Activated CD4-positive, alpha-beta T cell treated with anti-CD3 and anti-CD28 coated beads, Interleukin-2, amount 10 ng/mL, durations not matched to agents 24 days and 14 days (primary cell): ENCODE data around the gene PTCH1. TPM values are rescaled to one million over a fixed set of nuclear protein-coding genes. Genes with fewer than 3 reads are reported as not detected.

ENCODE experiments used
- DNase-seq: peaks from one replicate; pipeline ENCODE4 v3.0.0; 2022
- H3K27ac Mint-ChIP-seq: one replicate; pipeline ENCODE4 v1.8.0; 2022; ENCODE audit warnings: mild to moderate bottlenecking, mixed read lengths
- H3K27me3 Mint-ChIP-seq: one replicate; pipeline ENCODE4 v1.8.0; 2022; ENCODE audit warnings: mixed read lengths
- H3K36me3 Mint-ChIP-seq: one replicate; pipeline ENCODE4 v1.8.0; 2022; ENCODE audit warnings: low read depth, mild to moderate bottlenecking, mixed read lengths
- H3K4me1 Mint-ChIP-seq: one replicate; pipeline ENCODE4 v1.8.0; 2021; ENCODE audit warnings: mixed read lengths
- H3K4me3 Mint-ChIP-seq: one replicate; pipeline ENCODE4 v1.8.0; 2022; ENCODE audit warnings: mild to moderate bottlenecking, moderate library complexity, mixed read lengths
- H3K9me3 Mint-ChIP-seq: one replicate; pipeline ENCODE4 v1.8.0; 2021; ENCODE audit warnings: mixed read lengths
- intact Hi-C: fragments of 100-400 bp; cut with micrococcal nuclease; formaldehyde crosslinking; loops from one replicate; pipeline ENCODE4 v1.15.1; 2023
- total RNA-seq: library from RNA; stranded (reverse); gene quantifications from 2 replicates; pipeline ENCODE4 v1.2.3, GENCODE V29; 2022

The PTCH1 gene
- total RNA-seq, 1 donor from 2014 or later: 4.2 TPM

DNA sequence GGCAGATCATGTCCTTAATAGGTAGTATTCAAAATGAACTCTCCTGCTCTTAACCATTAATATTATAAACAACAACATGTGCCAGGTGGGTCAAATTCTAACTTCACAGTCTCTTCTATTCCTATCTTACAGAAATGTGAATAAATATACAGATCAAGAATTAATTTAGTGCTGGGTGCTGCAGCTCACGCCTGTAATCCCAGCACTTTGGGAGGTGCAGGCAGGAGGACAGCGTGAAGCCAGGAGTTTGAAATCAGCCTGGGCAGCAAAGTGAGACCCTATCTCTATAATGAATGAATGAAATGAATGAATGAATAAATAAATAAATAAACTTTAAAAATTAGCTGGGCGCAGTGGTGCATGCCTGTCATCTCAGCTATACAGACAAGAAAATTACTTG lies 34.1 kb downstream of the PTCH1 start:
- Mint-ChIP-seq H3K9me3 (no peaks in the 10 kb centered on the region), H3K27ac (no peak overlapping the region), H3K4me1 (peaks cover 5% of the 10 kb centered on the region), H3K36me3 (peaks cover 1% of the 10 kb centered on the region), H3K27me3 (peaks cover 23% of the 10 kb centered on the region), H3K4me3 (no peak overlapping the region)
- intact Hi-C loops: no loop called here
- DNase-seq: no peak

DNA sequence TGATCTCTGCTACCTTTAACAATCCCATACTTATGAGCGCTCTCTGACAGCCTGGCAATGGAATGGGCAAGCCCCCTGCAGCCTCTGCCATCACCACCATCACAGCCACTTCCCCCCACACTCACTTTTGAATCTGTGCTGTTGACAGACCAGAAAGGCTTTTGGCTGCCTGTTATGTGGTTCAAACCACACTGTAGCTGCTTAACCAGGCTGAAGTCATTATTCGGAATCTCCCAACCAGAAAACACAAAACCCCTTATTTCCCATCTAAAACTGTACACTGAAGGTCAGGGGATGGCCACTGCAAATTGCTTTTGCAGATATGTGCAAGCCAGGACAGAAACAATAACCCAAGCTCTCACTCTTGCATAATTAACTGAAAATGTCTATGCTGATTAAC lies 35.8 kb downstream of the PTCH1 start:
- Mint-ChIP-seq H3K4me3 (no peak overlapping the region), H3K36me3 (peaks cover 1% of the 10 kb centered on the region), H3K27ac (no peak overlapping the region), H3K4me1 (peaks cover 5% of the 10 kb centered on the region), H3K9me3 (no peaks in the 10 kb centered on the region), H3K27me3 (peaks cover 22% of the 10 kb centered on the region)
- no peak for DNase-seq
- intact Hi-C loops: no loop called here

DNA sequence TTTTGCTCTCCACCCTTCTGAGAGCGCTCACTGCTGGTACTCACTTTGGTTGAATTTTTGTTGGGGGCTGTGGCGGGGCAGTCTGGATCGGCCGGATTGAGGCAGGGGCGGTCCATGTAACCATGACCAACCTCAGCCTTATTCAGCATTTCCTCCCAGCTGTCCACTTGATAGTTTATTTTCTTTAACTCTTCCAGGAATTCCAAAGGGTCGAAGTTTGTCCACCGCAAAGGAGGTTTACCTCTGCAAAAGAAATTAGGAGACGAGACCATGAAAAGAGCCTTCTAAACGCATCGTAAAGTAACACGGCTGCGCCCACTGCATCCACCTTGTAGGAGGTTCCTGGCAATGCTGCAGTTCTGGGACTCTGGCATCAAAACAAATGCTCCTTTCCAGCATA lies 36.4 kb downstream of the PTCH1 start:
- Mint-ChIP-seq H3K27me3 (peaks cover 22% of the 10 kb centered on the region), H3K4me3 (no peak overlapping the region), H3K9me3 (no peaks in the 10 kb centered on the region), H3K27ac (no peak overlapping the region), H3K4me1 (peaks cover 5% of the 10 kb centered on the region), H3K36me3 (peaks cover 1% of the 10 kb centered on the region)
- no peak for DNase-seq
- intact Hi-C loops: no loop called here

DNA sequence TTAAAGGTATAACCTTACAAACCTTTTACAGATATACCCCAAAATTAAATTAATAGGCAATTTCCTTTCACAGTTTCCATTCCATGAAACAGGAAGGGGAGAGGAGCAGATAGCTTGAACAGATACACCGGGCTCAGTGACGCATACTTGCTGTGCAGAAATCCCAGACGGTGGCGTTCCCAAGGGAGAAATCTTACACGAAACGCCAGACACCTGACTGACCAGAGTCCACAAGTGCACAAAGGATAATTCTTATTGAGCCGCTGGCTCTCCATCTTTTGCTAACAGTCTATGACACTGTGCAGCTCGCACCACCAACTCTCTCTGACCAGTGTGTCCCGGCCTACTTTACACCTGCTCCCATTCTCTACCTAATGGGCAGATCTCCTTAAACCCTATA lies 37.4 kb downstream of the PTCH1 start:
- DNase-seq: no peak
- intact Hi-C loops: no loop called here
- Mint-ChIP-seq H3K27me3 (peaks cover 20% of the 10 kb centered on the region), H3K4me1 (peaks cover 5% of the 10 kb centered on the region), H3K27ac (no peak overlapping the region), H3K4me3 (no peak overlapping the region), H3K9me3 (no peaks in the 10 kb centered on the region), H3K36me3 (peaks cover 1% of the 10 kb centered on the region)

DNA sequence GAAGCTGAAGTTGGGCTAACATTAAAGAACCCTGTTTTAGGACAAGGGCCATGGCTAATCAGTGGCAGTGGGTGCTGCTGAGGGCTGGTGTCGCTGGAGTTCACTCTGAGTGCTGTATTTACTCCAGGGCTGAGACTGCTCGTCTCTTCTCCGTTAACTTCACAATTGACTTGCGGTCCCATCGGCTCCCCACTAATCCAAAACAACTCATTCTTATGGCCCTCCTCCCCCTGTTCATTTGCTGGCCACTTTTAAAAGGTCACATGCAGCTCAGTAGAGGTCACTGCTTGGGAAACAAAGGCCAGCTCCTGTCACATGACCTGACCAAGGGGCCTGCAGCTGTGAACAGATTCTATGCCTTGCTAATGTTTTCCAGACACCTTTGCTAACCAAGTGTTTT lies 38.4 kb downstream of the PTCH1 start:
- Mint-ChIP-seq H3K4me1 (peaks cover 5% of the 10 kb centered on the region), H3K9me3 (no peaks in the 10 kb centered on the region), H3K36me3 (peaks cover 1% of the 10 kb centered on the region), H3K27me3 (peaks cover 18% of the 10 kb centered on the region), H3K27ac (no peak overlapping the region), H3K4me3 (no peak overlapping the region)
- intact Hi-C loops: no loop called here
- no peak for DNase-seq

DNA sequence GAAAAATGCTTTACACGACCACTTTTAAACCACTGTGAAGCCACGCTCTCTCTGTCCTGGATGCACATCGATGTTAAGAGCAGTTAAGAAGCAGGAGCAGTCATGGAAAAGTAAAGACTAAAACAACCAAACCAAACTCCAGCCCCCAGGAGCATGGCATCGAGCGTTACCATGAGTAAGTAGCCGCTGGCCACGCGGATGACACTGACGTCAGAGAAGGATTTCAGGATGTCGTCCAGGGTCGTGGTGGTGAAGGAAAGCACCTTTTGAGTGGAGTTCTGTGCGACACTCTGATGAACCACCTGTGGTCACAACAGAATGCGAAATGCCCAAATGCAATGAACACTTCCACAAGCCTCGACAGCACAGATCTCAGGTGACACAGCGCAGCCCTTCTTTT lies 38.9 kb downstream of the PTCH1 start:
- Mint-ChIP-seq H3K4me3 (no peak overlapping the region), H3K27me3 (peaks cover 18% of the 10 kb centered on the region), H3K27ac (no peak overlapping the region), H3K4me1 (peaks cover 5% of the 10 kb centered on the region), H3K36me3 (peaks cover 1% of the 10 kb centered on the region), H3K9me3 (no peaks in the 10 kb centered on the region)
- intact Hi-C loops: no loop called here
- no peak for DNase-seq

DNA sequence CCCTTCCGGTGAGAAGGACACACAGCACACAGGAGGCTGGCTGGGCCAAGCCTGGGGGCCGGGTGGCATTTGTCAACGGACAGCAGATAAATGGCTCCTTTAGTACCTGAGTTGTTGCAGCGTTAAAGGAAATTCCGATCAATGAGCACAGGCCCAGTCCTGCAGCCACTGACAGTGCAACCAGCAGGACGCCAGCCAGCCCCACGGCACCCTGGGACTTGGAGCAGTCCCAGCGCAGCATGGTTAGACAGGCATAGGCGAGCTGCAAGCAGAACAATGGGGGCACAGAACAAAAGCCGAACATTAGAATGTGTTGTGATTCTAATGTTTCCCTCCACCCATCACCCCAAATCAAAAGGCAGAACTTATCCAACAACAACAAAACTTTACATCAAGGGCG lies 39.3 kb downstream of the PTCH1 start:
- H3K4me1 Mint-ChIP-seq: peaks cover 5% of the 10 kb centered on the region
- H3K27ac Mint-ChIP-seq: no peak overlapping the region
- H3K9me3 Mint-ChIP-seq: no peaks in the 10 kb centered on the region
- peaks cover 19% of the 10 kb centered on the region for H3K27me3 Mint-ChIP-seq
- H3K36me3 Mint-ChIP-seq: peaks cover 1% of the 10 kb centered on the region
- intact Hi-C loops: no loop called here
- no peak overlapping the region for H3K4me3 Mint-ChIP-seq
- no peak for DNase-seq

DNA sequence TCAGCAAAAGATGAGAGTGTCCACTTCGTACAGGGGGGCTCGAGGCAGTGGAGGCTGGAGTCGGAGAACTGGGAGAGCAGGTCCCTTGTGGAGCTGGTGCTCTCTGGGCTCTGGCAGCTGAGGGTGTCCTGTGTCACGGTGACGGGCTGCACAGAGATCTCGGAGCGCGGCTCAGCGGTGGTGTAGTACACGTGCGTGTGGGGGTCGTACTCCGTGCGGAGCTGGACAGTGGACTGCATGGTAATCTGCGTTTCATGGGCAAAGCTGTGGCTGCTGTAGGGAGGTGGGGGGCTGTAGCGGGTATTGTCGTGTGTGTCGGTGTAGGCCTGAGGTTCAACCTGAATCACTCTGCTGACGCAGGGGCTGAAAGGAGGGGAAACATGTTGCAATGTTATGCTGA lies 48.0 kb downstream of the PTCH1 start:
- Mint-ChIP-seq H3K27ac (no peak overlapping the region), H3K4me1 (peaks cover under 1% of the 10 kb centered on the region), H3K9me3 (no peaks in the 10 kb centered on the region), H3K4me3 (no peak overlapping the region), H3K36me3 (peaks cover 8% of the 10 kb centered on the region), H3K27me3 (peaks cover 33% of the 10 kb centered on the region)
- intact Hi-C loops: no loop called here
- no peak for DNase-seq

DNA sequence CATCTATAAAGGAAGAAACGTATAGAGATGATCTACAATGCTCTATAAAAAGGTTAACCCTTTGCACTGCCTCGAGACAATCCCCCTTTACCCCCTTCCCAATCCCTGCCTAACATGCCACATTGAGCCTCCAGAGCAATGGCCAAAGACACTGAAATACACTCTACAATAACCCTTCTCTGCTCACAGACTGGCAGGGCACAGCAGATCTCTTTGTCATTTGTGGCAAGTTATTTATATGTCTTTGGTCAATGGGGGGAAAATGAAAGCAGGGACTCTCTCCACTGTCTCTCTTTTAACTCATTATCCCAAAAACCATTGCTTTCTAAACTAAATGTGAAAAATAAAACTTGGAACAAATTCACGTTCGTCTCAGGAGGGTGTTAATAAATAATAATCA lies 51.7 kb downstream of the PTCH1 start:
- Mint-ChIP-seq H3K4me3 (no peak overlapping the region), H3K27me3 (peaks cover 46% of the 10 kb centered on the region), H3K27ac (no peak overlapping the region), H3K4me1 (peaks cover 23% of the 10 kb centered on the region), H3K36me3 (peaks cover 11% of the 10 kb centered on the region), H3K9me3 (no peaks in the 10 kb centered on the region)
- intact Hi-C loops: no loop called here
- no peak for DNase-seq

DNA sequence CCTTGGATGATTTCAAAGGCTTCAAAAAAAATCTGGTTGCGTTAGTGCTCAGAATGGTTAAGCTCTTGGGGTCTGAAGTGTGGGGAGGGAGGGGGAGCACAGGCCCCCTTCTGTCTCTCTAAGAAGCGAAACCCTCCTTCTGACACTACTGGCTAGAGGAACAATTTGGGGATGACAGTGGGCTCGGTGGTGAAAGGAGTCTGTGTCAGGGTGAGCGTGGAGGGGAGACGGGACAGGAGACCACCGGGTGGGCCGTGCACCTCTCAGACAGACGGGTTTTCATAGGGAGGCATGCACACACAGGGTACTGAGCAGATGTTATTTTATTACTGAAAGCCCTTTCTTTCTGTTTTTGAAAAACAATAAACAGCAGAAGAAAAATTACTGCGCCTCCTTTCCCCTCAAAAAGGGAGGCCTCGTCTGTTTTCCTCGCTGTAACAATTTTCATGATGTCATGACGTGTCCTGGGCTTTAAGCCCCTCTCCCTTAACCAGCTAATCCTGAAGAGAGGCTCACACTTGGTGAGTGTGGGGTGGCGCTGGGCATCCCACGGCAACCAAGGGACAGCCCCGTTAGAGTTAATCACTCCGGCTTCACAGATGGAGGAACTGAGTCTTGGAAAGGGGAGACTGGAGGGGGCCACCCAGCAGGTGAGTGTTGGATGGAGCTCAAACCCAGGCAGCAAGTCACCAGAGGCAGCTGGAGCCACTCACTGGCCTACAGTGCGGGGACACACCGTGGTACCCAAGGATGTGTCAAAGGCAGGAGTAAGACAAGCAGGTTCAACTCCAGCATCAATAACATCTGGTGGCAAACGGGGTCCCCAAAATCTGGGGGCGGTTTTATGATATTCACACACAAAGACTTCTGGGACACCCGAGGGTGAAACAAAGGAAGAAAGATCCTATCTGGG lies 53.4 kb downstream of the PTCH1 start:
- Mint-ChIP-seq H3K9me3 (no peaks in the 10 kb centered on the region), H3K4me1 (peaks cover 23% of the 10 kb centered on the region), H3K36me3 (peaks cover 11% of the 10 kb centered on the region), H3K27me3 (peaks cover 57% of the 10 kb centered on the region), H3K4me3 (peak overlapping the region; percentile 78), H3K27ac (peak overlapping the region; percentile 43)
- intact Hi-C loops: loop anchor here (2.0 kb wide), 1 partner anchor 147 kb away; the partner anchor contains the start of gene FANCC
- peak; percentile 60 for DNase-seq

DNA sequence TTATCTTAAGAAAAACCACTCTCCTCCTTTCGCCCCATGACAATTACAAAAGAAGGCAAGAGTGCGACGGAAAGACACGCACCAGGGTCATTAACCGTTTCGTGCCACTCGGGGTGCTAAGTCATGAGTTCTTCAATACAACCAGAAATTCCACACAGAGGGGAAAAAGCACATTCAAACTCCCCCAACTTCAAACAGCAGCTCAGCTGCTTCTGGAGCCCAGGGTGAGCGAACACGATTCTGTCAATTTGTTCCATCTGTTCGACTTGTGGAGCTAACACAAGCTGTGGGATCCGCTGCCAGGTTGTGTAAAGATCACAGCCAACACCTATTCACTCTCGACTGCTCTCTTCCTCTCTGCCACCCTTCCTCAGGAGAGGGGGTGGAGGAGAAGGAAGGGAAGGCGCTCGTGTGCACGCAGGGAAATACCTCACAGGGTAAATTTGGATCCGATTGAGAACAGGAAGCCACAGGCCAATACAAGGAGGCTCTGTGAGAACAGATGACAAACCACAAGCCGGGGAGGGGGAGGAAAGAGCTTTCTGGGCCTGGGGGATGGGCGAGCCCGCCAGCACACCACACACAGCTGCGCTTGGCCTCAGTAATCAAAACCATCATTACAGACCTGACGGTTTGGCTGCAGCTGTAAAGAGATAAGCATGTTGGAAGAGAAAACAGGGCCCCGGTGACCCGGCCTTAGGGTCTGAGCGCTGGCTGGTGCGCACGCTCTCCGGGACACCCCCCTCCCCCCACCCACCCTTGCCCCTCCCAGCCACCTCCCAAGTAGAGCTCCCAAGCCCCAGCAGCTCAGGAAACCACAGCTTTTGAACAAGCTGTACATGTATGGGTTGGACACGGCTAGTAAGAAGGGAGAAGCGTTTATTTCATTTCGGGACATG lies 54.3 kb downstream of the PTCH1 start:
- Mint-ChIP-seq H3K27me3 (peaks cover 66% of the 10 kb centered on the region), H3K4me3 (peak overlapping the region; percentile 78), H3K36me3 (peaks cover 11% of the 10 kb centered on the region), H3K9me3 (no peaks in the 10 kb centered on the region), H3K27ac (peak overlapping the region; percentile 70), H3K4me1 (peaks cover 23% of the 10 kb centered on the region)
- intact Hi-C loops: loop anchor here (1.0 to 2.0 kb wide), 4 partner anchors 32 to 262 kb away; partner anchors contain the start of gene FANCC
- peak; percentile 94 for DNase-seq

DNA sequence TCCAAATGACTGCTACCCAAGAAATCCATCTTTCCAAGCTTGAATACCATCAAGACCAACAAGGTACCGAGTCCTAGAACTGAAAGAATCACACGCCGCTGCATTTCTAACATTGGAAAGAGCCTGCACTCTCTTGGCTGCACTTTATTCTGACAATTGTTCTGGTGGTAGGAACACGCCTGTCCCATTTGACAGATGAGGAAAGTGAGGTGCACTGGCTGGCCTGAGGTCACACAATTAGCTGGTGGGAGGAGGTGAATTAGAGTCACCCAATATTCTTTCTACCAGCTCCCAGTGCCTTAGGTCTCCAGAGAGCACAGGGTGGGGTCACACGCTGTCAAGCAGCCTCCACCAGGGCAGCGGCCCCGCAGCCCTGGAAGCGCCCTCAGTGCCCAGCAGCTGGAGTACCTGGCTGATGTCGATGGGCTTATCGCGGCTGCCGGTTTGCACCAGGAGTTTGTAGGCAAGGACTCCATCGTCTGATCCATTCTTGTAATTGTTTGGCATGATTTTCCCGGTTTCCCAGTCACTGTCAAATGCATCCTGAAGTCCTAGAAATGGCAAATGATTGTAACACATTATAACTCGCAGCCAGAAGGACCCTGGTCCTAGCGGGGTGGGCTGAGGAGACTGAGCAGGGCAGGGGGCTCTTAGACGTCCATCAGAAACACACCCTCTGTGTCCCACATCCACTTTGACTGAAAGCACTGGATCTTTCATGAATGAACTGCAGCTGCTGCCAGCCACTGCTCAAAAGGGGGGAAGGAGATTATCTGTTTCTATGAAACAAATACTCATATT lies 55.1 kb downstream of the PTCH1 start:
- no peak overlapping the region for H3K27ac Mint-ChIP-seq
- H3K4me1 Mint-ChIP-seq: peaks cover 23% of the 10 kb centered on the region

DNA sequence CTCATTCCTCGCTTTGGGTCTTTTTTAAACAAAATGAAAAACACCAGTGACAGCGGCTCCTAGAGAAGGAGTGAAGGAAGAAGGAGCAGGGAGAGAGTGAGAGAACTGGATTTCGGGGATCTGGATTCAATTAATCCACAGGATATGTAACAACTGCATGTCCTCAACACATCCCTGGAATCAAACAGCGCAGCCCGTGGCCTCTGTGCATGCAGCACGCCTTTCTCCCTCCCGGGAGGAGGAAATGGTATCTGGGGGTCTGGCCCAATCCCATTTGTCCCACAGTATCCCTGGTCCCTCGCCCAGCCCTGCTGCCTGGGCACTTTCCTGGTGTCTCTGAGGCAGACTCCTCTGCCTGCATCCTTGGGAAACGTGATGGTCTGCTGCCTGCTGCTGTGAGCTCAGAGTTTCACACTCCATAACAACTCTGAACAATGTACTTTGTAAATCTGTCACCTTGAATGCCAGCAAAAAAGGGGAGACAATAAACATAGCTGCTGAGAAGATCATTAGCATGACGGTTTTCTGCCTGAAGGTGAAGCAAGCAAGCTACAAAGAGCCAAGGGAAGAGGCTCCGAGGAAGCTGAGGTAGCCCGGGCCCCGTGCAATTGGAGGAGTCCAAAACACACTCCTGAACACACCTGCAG lies 56.1 kb downstream of the PTCH1 start:
- Mint-ChIP-seq H3K27me3 (peaks cover 62% of the 10 kb centered on the region), H3K4me1 (peaks cover 23% of the 10 kb centered on the region), H3K27ac (no peak overlapping the region), H3K36me3 (peaks cover 6% of the 10 kb centered on the region), H3K9me3 (no peaks in the 10 kb centered on the region), H3K4me3 (no peak overlapping the region)
- no peak for DNase-seq
- intact Hi-C loops: no loop called here

More for the DNA sequence above, 55.1 kb downstream of the PTCH1 start:
- intact Hi-C loops: loop anchor here (1.0 to 2.0 kb wide), 4 partner anchors 33 to 263 kb away; partner anchors contain the start of gene FANCC
- DNase-seq: no peak
- Mint-ChIP-seq H3K9me3 (no peaks in the 10 kb centered on the region), H3K27me3 (peaks cover 63% of the 10 kb centered on the region), H3K36me3 (peaks cover 6% of the 10 kb centered on the region), H3K4me3 (peak overlapping the region; percentile 78)
